HG02678 (cell line): ENCODE results near the gene ASB13.
A peak's percentile ranks its signal among the peaks of the same experiment; 100 is the strongest.

ENCODE experiments used
- ATAC-seq: cut with Tn5 transposase; IDR thresholded peaks from one replicate; pipeline ENCODE4 v1.9.1; 2021; ENCODE audit warnings: mild to moderate bottlenecking, moderate library complexity; ENCODE audit not compliant: unreplicated experiment

The ASB13 gene

DNA sequence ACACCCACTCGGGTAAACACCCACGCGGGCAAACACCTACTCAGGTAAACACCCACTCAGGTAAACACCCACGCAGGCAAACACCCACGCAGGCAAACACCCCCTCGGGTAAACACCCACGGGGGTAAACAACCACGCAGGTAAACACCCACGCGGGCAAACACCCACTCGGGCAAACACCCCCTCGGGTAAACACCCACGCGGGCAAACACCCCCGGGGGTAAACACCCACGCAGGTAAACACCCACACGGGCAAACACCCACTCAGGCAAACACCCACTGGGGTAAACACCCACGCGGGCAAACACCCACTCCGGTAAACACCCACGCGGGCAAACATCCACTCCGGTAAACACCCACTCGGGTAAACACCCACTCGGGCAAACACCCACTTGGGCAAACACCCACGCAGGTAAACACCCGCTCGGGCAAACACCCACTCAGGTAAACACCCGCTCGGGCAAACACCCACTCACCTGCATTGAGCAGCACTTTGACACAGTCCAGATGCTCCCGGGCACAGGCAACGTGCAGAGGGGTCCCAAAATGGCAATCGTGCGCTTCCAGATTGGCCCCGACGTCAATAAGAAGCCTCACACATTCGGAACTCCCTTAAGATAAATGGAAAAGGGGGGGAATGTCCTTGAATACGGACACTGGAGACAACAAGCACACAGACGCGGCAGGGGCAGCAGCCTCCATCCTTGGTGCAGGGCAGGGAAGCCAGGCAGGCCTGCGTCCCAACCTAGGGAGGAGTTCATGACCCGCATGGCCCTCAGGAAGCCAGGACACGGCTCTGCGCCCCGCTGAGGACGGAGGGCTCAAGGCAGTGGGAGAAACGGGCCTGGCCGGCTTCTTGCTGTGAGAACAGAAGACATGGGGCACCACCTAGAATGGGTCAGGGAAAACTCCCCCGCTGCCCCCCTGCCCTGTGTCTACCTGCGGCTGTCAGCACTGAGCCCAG lies 17.6 kb downstream of the ASB13 start:
- ATAC-seq = no peak

DNA sequence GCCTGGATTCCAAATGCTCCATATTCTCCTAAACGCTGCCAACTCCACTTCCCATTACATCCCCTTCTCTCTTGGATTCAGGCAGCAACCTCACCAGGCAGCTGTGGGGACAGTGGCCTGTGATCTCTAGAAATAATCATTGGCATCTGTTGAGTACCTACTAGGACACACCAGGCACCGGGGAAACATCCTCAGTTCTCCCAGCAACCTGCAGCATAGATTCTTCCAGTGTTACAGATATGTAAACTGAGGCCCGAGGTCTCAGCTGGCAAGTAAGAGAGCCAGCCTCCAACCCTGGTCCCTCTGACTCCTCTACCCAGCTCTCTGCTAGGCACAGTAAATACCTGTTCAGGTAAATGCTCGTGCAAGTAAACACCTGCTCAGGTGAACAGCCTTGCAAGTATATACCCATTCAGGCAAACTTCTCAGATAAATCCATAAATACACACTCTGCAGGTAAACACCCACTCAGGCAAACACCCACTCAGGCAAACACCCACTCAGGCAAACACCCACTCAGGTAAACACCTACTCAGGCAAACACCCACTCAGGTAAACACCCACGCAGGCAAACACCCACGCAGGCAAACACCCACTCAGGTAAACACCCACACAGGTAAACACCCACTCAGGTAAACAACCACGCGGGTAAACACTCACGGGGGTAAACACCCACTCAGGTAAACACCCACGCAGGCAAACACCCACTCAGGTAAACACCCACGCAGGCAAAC lies 18.7 kb downstream of the ASB13 start:
- ATAC-seq = no peak

DNA sequence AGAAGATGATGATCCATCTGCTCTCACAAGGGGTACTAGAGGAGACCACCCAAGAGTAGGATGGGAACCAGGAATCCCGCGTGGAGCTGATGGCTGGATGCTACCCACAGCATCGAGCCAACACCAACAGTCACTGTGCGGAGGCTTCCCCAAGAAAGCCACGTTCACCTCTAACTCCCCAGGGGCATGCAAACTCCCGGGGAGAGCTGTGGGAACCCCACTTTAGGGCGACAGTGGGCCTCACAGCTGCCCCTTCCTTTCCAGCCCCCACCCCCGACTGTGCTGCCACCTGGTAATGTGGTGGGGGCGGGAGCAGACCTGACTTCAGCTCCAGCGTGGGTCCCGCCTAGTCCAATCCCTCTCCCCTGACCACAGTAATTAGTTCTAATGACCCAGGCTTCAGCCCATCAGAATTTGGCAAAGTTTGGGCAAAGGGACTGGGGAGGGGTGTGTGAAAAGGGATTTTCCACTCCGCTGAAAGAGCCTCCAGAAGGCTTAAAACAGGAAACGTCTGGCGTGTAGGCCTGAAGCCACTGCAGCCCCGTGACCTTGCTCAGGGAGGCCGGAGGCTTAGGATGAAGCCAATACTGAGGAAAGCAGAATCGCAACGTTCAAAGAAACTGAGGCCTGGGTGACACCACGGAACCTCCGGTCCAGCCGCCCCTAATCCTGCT lies 20.3 kb downstream of the ASB13 start:
- ATAC-seq = no peak

- peak; percentile 52 for ATAC-seq
Observed at GRCh38 chr10:5645375-5645774, 21.0 kb downstream of the ASB13 start.

GRCh38 chr10:5644930-5645329 lies 21.5 kb downstream of the ASB13 start:
- no peak for ATAC-seq

GRCh38 chr10:5643346-5644067 lies 22.9 kb downstream of the ASB13 start:
- no peak for ATAC-seq

GRCh38 chr10:5641501-5641900 lies 24.9 kb downstream of the ASB13 start:
- no peak for ATAC-seq

GRCh38 chr10:5640501-5640900 lies 25.9 kb downstream of the ASB13 start:
- ATAC-seq = no peak

GRCh38 chr10:5640036-5640435 lies 26.4 kb downstream of the ASB13 start:
- ATAC-seq = no peak

DNA sequence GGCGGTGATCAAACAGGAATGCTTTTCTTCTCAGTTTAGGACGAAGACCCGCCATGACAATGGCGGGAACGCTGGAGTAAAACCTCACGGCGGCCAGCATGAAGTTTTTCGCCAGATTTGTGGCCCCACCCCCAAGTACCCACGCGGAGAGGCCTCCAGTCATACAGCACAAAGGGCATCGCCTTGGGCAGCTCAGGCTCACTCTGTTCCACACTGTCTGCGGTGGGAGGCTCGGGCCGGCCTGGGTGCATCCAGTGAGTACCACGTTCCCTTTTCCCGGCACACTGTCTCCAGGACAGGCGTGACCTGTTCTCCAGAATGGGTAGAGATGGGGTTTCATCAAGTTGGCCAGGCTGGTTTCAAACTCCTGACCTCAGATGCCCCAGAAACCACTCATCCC lies 27.3 kb downstream of the ASB13 start:
- ATAC-seq = no peak

- ATAC-seq = no peak
Observed at GRCh38 chr10:5638494-5638893, 27.9 kb downstream of the ASB13 start.

- no peak for ATAC-seq
Observed at GRCh38 chr10:5634918-5635317, 31.5 kb downstream of the ASB13 start.

- no peak for ATAC-seq
Observed at GRCh38 chr10:5633166-5633749, 33.1 kb downstream of the ASB13 start.

GRCh38 chr10:5632446-5632845 lies 33.9 kb downstream of the ASB13 start:
- ATAC-seq = no peak

GRCh38 chr10:5631936-5632335 lies 34.5 kb downstream of the ASB13 start:
- ATAC-seq = no peak

- no peak for ATAC-seq
Observed at GRCh38 chr10:5630112-5630436, 36.3 kb downstream of the ASB13 start.

DNA sequence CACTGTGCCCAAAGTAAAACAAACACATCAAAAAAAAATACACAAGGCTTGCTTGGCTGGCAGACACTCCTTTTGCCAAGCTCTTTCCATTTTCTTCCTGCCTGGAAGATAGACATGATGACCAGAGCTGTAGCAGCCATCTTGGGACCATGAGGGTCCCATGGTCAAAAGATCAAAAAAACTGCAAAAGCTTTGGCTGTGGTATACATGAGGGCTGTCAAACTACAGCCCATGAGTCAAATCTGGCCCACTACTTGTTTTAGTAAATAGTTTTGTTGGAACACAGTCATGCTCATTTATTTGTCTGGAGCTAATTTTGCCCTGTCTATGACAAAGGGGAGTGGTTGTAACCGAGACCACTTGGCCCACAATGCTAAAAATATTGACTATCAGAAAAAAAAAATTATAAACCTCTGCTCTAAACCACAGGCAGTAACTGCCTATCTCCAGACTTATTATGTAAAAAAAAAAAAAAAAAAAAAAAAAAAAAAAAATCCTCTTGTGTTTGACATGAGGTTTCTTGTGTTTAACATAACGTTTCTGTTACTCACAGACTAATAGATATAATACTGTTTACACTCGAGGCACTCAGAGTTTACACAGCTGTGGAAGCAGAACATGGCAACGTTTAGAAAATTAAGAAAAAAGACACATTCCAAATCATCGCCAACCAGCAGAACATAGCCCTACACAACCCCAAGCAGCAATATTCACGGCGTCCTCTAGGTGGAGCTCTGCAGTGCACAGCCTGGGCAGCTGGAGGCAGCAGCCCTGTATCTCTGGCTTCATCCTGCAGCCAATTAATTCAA lies 36.9 kb downstream of the ASB13 start:
- ATAC-seq = peak; percentile 87

- no peak for ATAC-seq
Observed at GRCh38 chr10:5628451-5629302, 37.7 kb downstream of the ASB13 start.

DNA sequence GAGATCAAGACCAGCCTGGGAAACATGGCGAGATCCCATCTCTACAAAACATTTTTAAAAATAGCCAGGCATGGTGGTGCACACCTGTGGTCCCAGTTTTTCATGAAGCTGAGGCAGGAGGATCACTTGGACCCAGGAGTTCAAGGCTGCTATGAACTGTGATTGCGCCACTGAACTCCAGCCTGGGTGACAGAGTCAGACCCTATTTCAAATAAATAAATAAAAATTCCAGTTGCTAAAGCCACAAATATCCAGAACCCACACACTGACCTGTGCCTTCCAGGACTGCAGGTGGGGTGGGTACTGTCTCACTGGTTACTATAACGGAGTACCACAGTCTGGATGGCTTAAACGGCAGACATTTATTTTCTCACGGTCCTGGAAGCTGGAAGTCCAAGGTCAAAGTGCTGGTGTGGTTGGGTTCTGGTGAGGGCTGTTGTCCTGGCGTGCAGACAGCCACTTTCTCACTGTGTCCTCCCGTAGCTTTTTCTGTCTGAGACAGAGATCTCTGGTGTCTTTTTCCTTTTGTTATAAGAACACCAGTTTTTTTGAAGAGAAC lies 38.8 kb downstream of the ASB13 start:
- no peak for ATAC-seq
